ENCODE data around the gene SRGAP3.

SRGAP3 gene

GRCh38 chr3:9222956-9223639, 26.3 kb downstream of the SRGAP3 start:
- no peak for TF ChIP-seq NFIC (IDR thresholded peaks at IDR 0.05)
- TF ChIP-seq EP300 (IDR thresholded peaks at IDR 0.05; ENCODE audit: borderline replicate concordance): no peak
- no peak for TF ChIP-seq MAX (IDR thresholded peaks at IDR 0.05)
- TF ChIP-seq TEAD4 (IDR thresholded peaks at IDR 0.05): no peak
- no peak for TF ChIP-seq ZBTB7A (IDR thresholded peaks at IDR 0.05; ENCODE audit: low read depth)
- no peak for TF ChIP-seq CREB1 (IDR thresholded peaks at IDR 0.05; ENCODE audit: low read depth)
- TF ChIP-seq RAD21 (IDR thresholded peaks at IDR 0.05; ENCODE audit: low read depth): no peak
- TF ChIP-seq YY1 (IDR thresholded peaks at IDR 0.05; ENCODE audit: low read depth): no peak
- no peak for TF ChIP-seq USF1 (IDR thresholded peaks at IDR 0.05)

- no peak for TF ChIP-seq MAX (IDR thresholded peaks at IDR 0.05)
- no peak for TF ChIP-seq EGR1 (IDR thresholded peaks at IDR 0.05)
- TF ChIP-seq FOXM1 (IDR thresholded peaks at IDR 0.05; ENCODE audit: borderline replicate concordance, low read depth): no peak
- TF ChIP-seq EP300 (IDR thresholded peaks at IDR 0.05; ENCODE audit: borderline replicate concordance): no peak
- TF ChIP-seq CREB1 (IDR thresholded peaks at IDR 0.05; ENCODE audit: low read depth): no peak
- TF ChIP-seq REST (IDR thresholded peaks at IDR 0.05; ENCODE audit: low read depth): no peak
Observed at GRCh38 chr3:9222049-9222448, 27.4 kb downstream of the SRGAP3 start.

- TF ChIP-seq REST (IDR thresholded peaks at IDR 0.05; ENCODE audit: low read depth) (no peak), FOXM1 (IDR thresholded peaks at IDR 0.05; ENCODE audit: borderline replicate concordance, low read depth) (no peak), CEBPB (IDR thresholded peaks at IDR 0.05) (no peak), TEAD4 (IDR thresholded peaks at IDR 0.05) (no peak), TCF12 (IDR thresholded peaks at IDR 0.05; ENCODE audit: low read depth) (no peak), EP300 (IDR thresholded peaks at IDR 0.05; ENCODE audit: borderline replicate concordance) (no peak), NFIC (IDR thresholded peaks at IDR 0.05) (no peak), CREB1 (IDR thresholded peaks at IDR 0.05; ENCODE audit: low read depth) (no peak), ZBTB7A (IDR thresholded peaks at IDR 0.05; ENCODE audit: low read depth) (no peak), USF1 (IDR thresholded peaks at IDR 0.05) (no peak), YY1 (IDR thresholded peaks at IDR 0.05; ENCODE audit: low read depth) (no peak), TAF1 (IDR thresholded peaks at IDR 0.05; ENCODE audit: low read depth) (no peak), EGR1 (IDR thresholded peaks at IDR 0.05) (no peak), RAD21 (IDR thresholded peaks at IDR 0.05; ENCODE audit: low read depth) (no peak)
Observed at GRCh38 chr3:9218514-9218846, 31.0 kb downstream of the SRGAP3 start.

- TF ChIP-seq YY1 (IDR thresholded peaks at IDR 0.05; ENCODE audit: low read depth) (no peak), TEAD4 (IDR thresholded peaks at IDR 0.05) (no peak), REST (IDR thresholded peaks at IDR 0.05; ENCODE audit: low read depth) (no peak), NFIC (IDR thresholded peaks at IDR 0.05) (no peak), MAX (IDR thresholded peaks at IDR 0.05) (no peak), EP300 (IDR thresholded peaks at IDR 0.05; ENCODE audit: borderline replicate concordance) (no peak), ZBTB7A (IDR thresholded peaks at IDR 0.05; ENCODE audit: low read depth) (no peak), TCF12 (IDR thresholded peaks at IDR 0.05; ENCODE audit: low read depth) (no peak)
Observed at GRCh38 chr3:9217784-9218513, 31.5 kb downstream of the SRGAP3 start.
